WERI-Rb-1 (cell line): ENCODE measurements around the gene CFAP20DC.

Experiments used
- DNase-seq: peaks from one replicate; pipeline ENCODE4 v3.0.0-alpha.2; 2020
- H3K27ac ChIP-seq: fragments of 250-450 bp; sonication (Bioruptor Pico); 2 replicates; pipeline ENCODE4 v1.5.1; 2020; ENCODE audit warnings: mild to moderate bottlenecking, moderate library complexity
- H3K27me3 ChIP-seq: fragments of 250-450 bp; sonication (Bioruptor Pico); 2 replicates; pipeline ENCODE4 v1.5.1; 2021; ENCODE audit warnings: mild to moderate bottlenecking, low read depth, moderate library complexity; ENCODE audit not compliant: insufficient read depth, severe bottlenecking
- H3K36me3 ChIP-seq: fragments of 250-450 bp; sonication (Bioruptor Pico); 2 replicates; pipeline ENCODE4 v1.5.1; 2020; ENCODE audit warnings: mild to moderate bottlenecking, moderate library complexity
- H3K4me3 ChIP-seq: 2 replicates; pipeline ENCODE4 v1.5.1; 2011; ENCODE audit warnings: low read depth, mild to moderate bottlenecking, control low read depth, low read length
- H3K9me3 ChIP-seq: fragments of 250-450 bp; sonication (Bioruptor Pico); 2 replicates; pipeline ENCODE4 v1.5.1; 2021; ENCODE audit warnings: mild to moderate bottlenecking, moderate library complexity; ENCODE audit not compliant: severe bottlenecking
- CTCF ChIP-seq: IDR thresholded peaks from 2 replicates; pipeline ENCODE4 v1.5.1; 2011; ENCODE audit warnings: low read depth, mild to moderate bottlenecking, control low read depth, inconsistent platforms, low read length

CFAP20DC gene

GRCh38 chr3:58784888-58785287, 264.9 kb downstream of the CFAP20DC start:
- Histone ChIP-seq H3K9me3 (no peaks in the 10 kb centered on the region), H3K36me3 (no peaks in the 10 kb centered on the region), H3K4me3 (no peak overlapping the region), H3K27ac (no peak overlapping the region), H3K27me3 (no peaks in the 10 kb centered on the region)
- no peak for DNase-seq
- TF ChIP-seq CTCF = no peak

- Histone ChIP-seq H3K27me3 (no peaks in the 10 kb centered on the region), H3K27ac (no peak overlapping the region), H3K36me3 (no peaks in the 10 kb centered on the region), H3K4me3 (no peak overlapping the region), H3K9me3 (peaks cover 1% of the 10 kb centered on the region)
- no peak for DNase-seq
- TF ChIP-seq CTCF = no peak
Measured at GRCh38 chr3:58784425-58784824, 265.4 kb downstream of the CFAP20DC start.

- no peak for DNase-seq
- Histone ChIP-seq H3K27me3 (no peaks in the 10 kb centered on the region), H3K36me3 (no peaks in the 10 kb centered on the region), H3K27ac (no peak overlapping the region), H3K9me3 (peaks cover 7% of the 10 kb centered on the region), H3K4me3 (no peak overlapping the region)
- no peak for TF ChIP-seq CTCF
Measured at GRCh38 chr3:58783845-58784244, 266.0 kb downstream of the CFAP20DC start.

GRCh38 chr3:58779934-58780333, 269.9 kb downstream of the CFAP20DC start:
- H3K36me3 ChIP-seq = no peaks in the 10 kb centered on the region
- no peak overlapping the region for H3K4me3 ChIP-seq
- H3K27me3 ChIP-seq = no peaks in the 10 kb centered on the region
- no peak for TF ChIP-seq CTCF
- DNase-seq = no peak
- no peak overlapping the region for H3K27ac ChIP-seq
- H3K9me3 ChIP-seq = peaks cover 12% of the 10 kb centered on the region

- no peak for DNase-seq
- Histone ChIP-seq H3K27ac (no peak overlapping the region), H3K9me3 (peaks cover 12% of the 10 kb centered on the region), H3K27me3 (no peaks in the 10 kb centered on the region), H3K36me3 (no peaks in the 10 kb centered on the region), H3K4me3 (no peak overlapping the region)
- peak; percentile 40; the same call in 1 of the 2 replicates for TF ChIP-seq CTCF
Measured at GRCh38 chr3:58776231-58776630, 273.6 kb downstream of the CFAP20DC start.

GRCh38 chr3:58772462-58772861, 277.4 kb downstream of the CFAP20DC start:
- DNase-seq = no peak
- H3K4me3 ChIP-seq = no peak overlapping the region
- no peak for TF ChIP-seq CTCF
- no peaks in the 10 kb centered on the region for H3K9me3 ChIP-seq
- H3K36me3 ChIP-seq = no peaks in the 10 kb centered on the region
- H3K27me3 ChIP-seq = no peaks in the 10 kb centered on the region
- no peak overlapping the region for H3K27ac ChIP-seq
